ENCODE data around the gene MGRN1.

GRCh38 chr16:4734063-4734729, 109.6 kb downstream of the MGRN1 start, which contains the start of the genes ANKS3 and DNAAF8:
- 0 out of 2 replicates have a peak, but pooled peaks have one; percentile 11 for TF ChIP-seq TAF1 (IDR thresholded peaks at IDR 0.05; ENCODE audit: borderline replicate concordance, insufficient read depth, low read length)
- TF ChIP-seq REST (IDR thresholded peaks at IDR 0.05; ENCODE audit: insufficient read depth in 1 of 2, low read depth in 2 of 2, low read length in 2 of 2): peak; percentile 64 to 79
- peak; percentile 70 for TF ChIP-seq FOXP2 (optimal IDR thresholded peaks at IDR 0.05; ENCODE audit: borderline replicate concordance, extremely low read depth, extremely low read length, insufficient read depth)
